K562 (cell line): ENCODE results near the gene PALM3. TPM values are rescaled to one million over a fixed set of nuclear protein-coding genes. Genes with fewer than 3 reads are reported as not detected.

Source experiments
- FOXJ3 ChIP-seq: sonication (generic); formaldehyde crosslinking; IDR thresholded peaks from 2 replicates; pipeline ENCODE4 v1.4.0; 2020; ENCODE audit warnings: mild to moderate bottlenecking, missing genetic modification reagents
- GABPB1 ChIP-seq: sonication (generic); formaldehyde crosslinking; IDR thresholded peaks from 2 replicates; pipeline ENCODE4 v1.8.0; 2022; ENCODE audit warnings: mild to moderate bottlenecking, missing genetic modification reagents
- MAZ ChIP-seq, 2 experiments: fragments of 450-650 bp in 1 of 2; sonication (generic) in 1 of 2; formaldehyde crosslinking; IDR thresholded peaks in 1 of 2; conservative IDR thresholded peaks in 1 of 2; 2 replicates each; pipeline versions ENCODE4 v1.4.0 to v1.5.0; 2020; ENCODE audit warnings: mild to moderate bottlenecking in 1 of 2, missing genetic modification reagents in 1 of 2
- MYC ChIP-seq, 2 experiments: fragments of 250-450 bp in 1 of 2; sonication (Bioruptor Pico) in 1 of 2; IDR thresholded peaks; 2 replicates each; pipeline versions ENCODE4 v1.5.1 to v1.6.1; 2012 to 2021; ENCODE audit warnings: low read depth in 2 of 2, borderline replicate concordance in 1 of 2, improper control_type of control experiment in 1 of 2, low read length in 1 of 2, mild to moderate bottlenecking in 1 of 2, moderate library complexity in 1 of 2
- PTRF ChIP-seq: fragments of 450-650 bp; IDR thresholded peaks from 2 replicates; pipeline ENCODE4 v1.6.1; 2016; ENCODE audit warnings: mild to moderate bottlenecking, missing genetic modification characterization, missing compliant biosample characterization
- RAD51 ChIP-seq: fragments of 450-650 bp; IDR thresholded peaks from 2 replicates; pipeline ENCODE4 v1.7.1; 2016; ENCODE audit warnings: low read depth, mild to moderate bottlenecking, borderline replicate concordance
- RHOXF2B ChIP-seq: fragments of 250-450 bp; sonication (Bioruptor Pico); conservative IDR thresholded peaks from 2 replicates; pipeline ENCODE4 v1.5.1; 2021
- SMARCB1 ChIP-seq: IDR thresholded peaks from 2 replicates; pipeline ENCODE4 v1.6.1; 2011; ENCODE audit warnings: improper control_type of control experiment, low read depth; ENCODE audit not compliant: insufficient read length
- XRCC4 ChIP-seq: IDR thresholded peaks from one replicate; pipeline ENCODE4 v1.6.1; 2011; ENCODE audit not compliant: insufficient read depth, insufficient read length; ENCODE audit errors: extremely low read depth
- ZNF134 ChIP-seq: fragments of 250-450 bp; sonication (Bioruptor Pico); conservative IDR thresholded peaks from 2 replicates; pipeline ENCODE4 v1.4.0; 2020
- ZNF143 ChIP-seq: sonication (generic); formaldehyde crosslinking; IDR thresholded peaks from 2 replicates; pipeline ENCODE4 v1.9.0; 2022; ENCODE audit warnings: mild to moderate bottlenecking, missing genetic modification reagents
- ZNF583 ChIP-seq: fragments of 250-450 bp; sonication (Bioruptor Pico); IDR thresholded peaks from 2 replicates; pipeline ENCODE4 v1.4.0; 2020
- ZNF764 ChIP-seq: fragments of 250-450 bp; sonication (Bioruptor Pico); IDR thresholded peaks from 2 replicates; pipeline ENCODE4 v1.4.0; 2020; ENCODE audit warnings: low read depth, mild to moderate bottlenecking, moderate library complexity
- polyA plus RNA-seq, 8 experiments: library from polyadenylated mRNA; depleted of rRNA in 4 of 8; stranded (reverse) in 5 of 8; unstranded in 3 of 8; fragments of >200 nt; fragmentation: Nextera tagmentation in 2 of 8; fragmentation: Illumina TruSeq in 1 of 8; extraction: Ambion mirVana in 2 of 8; extraction: Trizol in 1 of 8; gene quantifications; 2 replicates each; pipeline versions ENCODE4 v1.2.1 to v1.2.3, GENCODE V29; 2011 to 2014; ENCODE audit warnings: inconsistent platforms in 1 of 8, missing spikeins in 1 of 8
- total RNA-seq, 7 experiments: library from RNA; depleted of rRNA in 6 of 7; stranded (reverse); fragments of >200 nt in 6 of 7; fragmentation: Illumina TruSeq in 2 of 7; extraction: Trizol in 2 of 7; gene quantifications; 2 replicates each; pipeline versions ENCODE4 v1.2.1 to v1.2.3, GENCODE V29; 2011 to 2021; ENCODE audit warnings: low replicate concordance in 1 of 7
- TF ChIP-seq, protein P1 (sequence below): fragments of 450-650 bp; conservative IDR thresholded peaks from 2 replicates; pipeline ENCODE4 v1.6.1; 2016; ENCODE audit warnings: missing genetic modification characterization, low read depth, mild to moderate bottlenecking, missing compliant biosample characterization, moderate library complexity
- TF ChIP-seq, protein P2 (sequence below): fragments of 200-400 bp; formaldehyde crosslinking; IDR thresholded peaks from 2 replicates; pipeline ENCODE4 v1.6.1; 2017; ENCODE audit warnings: mild to moderate bottlenecking, low read depth, low read length, moderate library complexity
- TF ChIP-seq, protein P3 (sequence below): fragments of 250-450 bp; sonication (Bioruptor Pico); IDR thresholded peaks from 2 replicates; pipeline ENCODE4 v1.5.0; 2022; ENCODE audit warnings: mild to moderate bottlenecking
- TF ChIP-seq, protein P4 (sequence below): sonication (generic); formaldehyde crosslinking; IDR thresholded peaks from 2 replicates; pipeline ENCODE4 v1.8.1; 2022; ENCODE audit warnings: missing genetic modification reagents
- TF ChIP-seq, protein P5 (sequence below): fragments of 450-650 bp; IDR thresholded peaks from 2 replicates; pipeline ENCODE4 v1.6.1; 2016; ENCODE audit warnings: borderline replicate concordance

PALM3 gene
- total and polyA plus RNA-seq, 9 of the 15 experiments (the other 6 are each of a cell fraction or from before 2014, with no cell fraction given), result 0.07 to 9.3 (median 3.3) TPM

DNA sequence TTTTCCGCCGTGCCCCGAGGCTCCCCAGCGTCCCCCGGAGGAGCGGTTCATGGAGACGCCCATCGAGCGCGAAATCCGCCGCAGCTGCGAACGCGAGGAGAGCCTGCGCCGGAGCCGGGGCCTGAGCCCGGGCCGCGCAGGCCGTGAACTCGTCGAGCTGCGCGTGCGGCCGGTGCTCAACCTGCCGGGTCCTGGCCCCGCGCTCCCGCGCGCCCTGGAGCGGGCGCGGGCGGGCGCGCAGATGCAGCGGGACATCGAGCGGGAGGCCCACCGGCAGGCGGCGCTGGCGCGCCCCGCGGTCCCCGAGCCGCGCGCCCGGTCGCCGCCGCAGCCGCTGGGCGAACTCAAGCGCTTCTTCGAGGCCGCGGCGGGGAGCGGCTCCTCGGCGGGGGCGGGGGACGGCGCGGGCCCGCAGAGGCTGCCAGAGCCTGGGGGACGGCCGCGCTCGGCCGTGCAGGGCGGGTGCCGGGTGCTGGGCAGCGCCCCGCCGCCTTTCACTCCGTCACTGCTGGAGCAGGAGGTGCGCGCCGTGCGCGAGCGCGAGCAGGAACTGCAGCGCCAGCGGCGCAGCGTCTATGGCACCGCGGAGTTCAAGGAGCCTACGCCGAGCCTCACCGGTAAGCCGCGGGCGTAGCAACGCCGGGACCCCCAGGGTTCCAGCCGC, 11.5 kb upstream of the PALM3 start (continued):
- TF ChIP-seq RAD51 (no peak), MYC (IDR thresholded peaks at IDR 0.05; ENCODE audit: low read depth, low read length) (peak; percentile 56), MYC (CRISPR knock-in tag; IDR thresholded peaks at IDR 0.05; ENCODE audit: borderline replicate concordance, low read depth) (no peak), MAZ (CRISPR knock-in tag; conservative IDR thresholded peaks at IDR 0.05 in 1 of 2, IDR thresholded peaks at IDR 0.05 in 1 of 2) (peak; percentile 16 to 71; a peak in 1 of 4 replicates), SMARCB1 (no peak), ZNF764 (CRISPR knock-in tag) (no peak), GABPB1 (CRISPR knock-in tag) (no peak), XRCC4 (no peak), RHOXF2B (CRISPR knock-in tag) (no peak), ZNF583 (CRISPR knock-in tag) (no peak), ZNF134 (CRISPR knock-in tag) (no peak), ZNF143 (CRISPR knock-in tag) (no peak), PTRF (tag) (no peak), FOXJ3 (CRISPR knock-in tag) (no peak)
- TF ChIP-seq, protein P1, sequence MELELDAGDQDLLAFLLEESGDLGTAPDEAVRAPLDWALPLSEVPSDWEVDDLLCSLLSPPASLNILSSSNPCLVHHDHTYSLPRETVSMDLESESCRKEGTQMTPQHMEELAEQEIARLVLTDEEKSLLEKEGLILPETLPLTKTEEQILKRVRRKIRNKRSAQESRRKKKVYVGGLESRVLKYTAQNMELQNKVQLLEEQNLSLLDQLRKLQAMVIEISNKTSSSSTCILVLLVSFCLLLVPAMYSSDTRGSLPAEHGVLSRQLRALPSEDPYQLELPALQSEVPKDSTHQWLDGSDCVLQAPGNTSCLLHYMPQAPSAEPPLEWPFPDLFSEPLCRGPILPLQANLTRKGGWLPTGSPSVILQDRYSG (tag), result no peak
- TF ChIP-seq, protein P2, sequence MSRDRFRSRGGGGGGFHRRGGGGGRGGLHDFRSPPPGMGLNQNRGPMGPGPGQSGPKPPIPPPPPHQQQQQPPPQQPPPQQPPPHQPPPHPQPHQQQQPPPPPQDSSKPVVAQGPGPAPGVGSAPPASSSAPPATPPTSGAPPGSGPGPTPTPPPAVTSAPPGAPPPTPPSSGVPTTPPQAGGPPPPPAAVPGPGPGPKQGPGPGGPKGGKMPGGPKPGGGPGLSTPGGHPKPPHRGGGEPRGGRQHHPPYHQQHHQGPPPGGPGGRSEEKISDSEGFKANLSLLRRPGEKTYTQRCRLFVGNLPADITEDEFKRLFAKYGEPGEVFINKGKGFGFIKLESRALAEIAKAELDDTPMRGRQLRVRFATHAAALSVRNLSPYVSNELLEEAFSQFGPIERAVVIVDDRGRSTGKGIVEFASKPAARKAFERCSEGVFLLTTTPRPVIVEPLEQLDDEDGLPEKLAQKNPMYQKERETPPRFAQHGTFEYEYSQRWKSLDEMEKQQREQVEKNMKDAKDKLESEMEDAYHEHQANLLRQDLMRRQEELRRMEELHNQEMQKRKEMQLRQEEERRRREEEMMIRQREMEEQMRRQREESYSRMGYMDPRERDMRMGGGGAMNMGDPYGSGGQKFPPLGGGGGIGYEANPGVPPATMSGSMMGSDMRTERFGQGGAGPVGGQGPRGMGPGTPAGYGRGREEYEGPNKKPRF, result no peak
- TF ChIP-seq, protein P3, sequence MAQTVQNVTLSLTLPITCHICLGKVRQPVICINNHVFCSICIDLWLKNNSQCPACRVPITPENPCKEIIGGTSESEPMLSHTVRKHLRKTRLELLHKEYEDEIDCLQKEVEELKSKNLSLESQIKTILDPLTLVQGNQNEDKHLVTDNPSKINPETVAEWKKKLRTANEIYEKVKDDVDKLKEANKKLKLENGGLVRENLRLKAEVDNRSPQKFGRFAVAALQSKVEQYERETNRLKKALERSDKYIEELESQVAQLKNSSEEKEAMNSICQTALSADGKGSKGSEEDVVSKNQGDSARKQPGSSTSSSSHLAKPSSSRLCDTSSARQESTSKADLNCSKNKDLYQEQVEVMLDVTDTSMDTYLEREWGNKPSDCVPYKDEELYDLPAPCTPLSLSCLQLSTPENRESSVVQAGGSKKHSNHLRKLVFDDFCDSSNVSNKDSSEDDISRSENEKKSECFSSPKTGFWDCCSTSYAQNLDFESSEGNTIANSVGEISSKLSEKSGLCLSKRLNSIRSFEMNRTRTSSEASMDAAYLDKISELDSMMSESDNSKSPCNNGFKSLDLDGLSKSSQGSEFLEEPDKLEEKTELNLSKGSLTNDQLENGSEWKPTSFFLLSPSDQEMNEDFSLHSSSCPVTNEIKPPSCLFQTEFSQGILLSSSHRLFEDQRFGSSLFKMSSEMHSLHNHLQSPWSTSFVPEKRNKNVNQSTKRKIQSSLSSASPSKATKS (CRISPR knock-in tag), result no peak
- TF ChIP-seq, protein P4, sequence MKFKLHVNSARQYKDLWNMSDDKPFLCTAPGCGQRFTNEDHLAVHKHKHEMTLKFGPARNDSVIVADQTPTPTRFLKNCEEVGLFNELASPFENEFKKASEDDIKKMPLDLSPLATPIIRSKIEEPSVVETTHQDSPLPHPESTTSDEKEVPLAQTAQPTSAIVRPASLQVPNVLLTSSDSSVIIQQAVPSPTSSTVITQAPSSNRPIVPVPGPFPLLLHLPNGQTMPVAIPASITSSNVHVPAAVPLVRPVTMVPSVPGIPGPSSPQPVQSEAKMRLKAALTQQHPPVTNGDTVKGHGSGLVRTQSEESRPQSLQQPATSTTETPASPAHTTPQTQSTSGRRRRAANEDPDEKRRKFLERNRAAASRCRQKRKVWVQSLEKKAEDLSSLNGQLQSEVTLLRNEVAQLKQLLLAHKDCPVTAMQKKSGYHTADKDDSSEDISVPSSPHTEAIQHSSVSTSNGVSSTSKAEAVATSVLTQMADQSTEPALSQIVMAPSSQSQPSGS (CRISPR knock-in tag), result no peak
- TF ChIP-seq, protein P5, sequence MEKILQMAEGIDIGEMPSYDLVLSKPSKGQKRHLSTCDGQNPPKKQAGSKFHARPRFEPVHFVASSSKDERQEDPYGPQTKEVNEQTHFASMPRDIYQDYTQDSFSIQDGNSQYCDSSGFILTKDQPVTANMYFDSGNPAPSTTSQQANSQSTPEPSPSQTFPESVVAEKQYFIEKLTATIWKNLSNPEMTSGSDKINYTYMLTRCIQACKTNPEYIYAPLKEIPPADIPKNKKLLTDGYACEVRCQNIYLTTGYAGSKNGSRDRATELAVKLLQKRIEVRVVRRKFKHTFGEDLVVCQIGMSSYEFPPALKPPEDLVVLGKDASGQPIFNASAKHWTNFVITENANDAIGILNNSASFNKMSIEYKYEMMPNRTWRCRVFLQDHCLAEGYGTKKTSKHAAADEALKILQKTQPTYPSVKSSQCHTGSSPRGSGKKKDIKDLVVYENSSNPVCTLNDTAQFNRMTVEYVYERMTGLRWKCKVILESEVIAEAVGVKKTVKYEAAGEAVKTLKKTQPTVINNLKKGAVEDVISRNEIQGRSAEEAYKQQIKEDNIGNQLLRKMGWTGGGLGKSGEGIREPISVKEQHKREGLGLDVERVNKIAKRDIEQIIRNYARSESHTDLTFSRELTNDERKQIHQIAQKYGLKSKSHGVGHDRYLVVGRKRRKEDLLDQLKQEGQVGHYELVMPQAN, result no peak
